AG08396 (cell line): Measurements from ENCODE around the gene TIMM23.
A peak's percentile ranks its signal among the peaks of the same experiment; 100 is the strongest.
"Not testable (repeated sequence)": the region's sequence is repeated elsewhere in the genome, so short reads cannot be mapped to it uniquely, and the experiment has no call there.

Experiments
- DNase-seq: peaks from one replicate; pipeline ENCODE4 v3.0.0; 2012; ENCODE audit warnings: low spot score, mixed read lengths

Gene TIMM23

DNA sequence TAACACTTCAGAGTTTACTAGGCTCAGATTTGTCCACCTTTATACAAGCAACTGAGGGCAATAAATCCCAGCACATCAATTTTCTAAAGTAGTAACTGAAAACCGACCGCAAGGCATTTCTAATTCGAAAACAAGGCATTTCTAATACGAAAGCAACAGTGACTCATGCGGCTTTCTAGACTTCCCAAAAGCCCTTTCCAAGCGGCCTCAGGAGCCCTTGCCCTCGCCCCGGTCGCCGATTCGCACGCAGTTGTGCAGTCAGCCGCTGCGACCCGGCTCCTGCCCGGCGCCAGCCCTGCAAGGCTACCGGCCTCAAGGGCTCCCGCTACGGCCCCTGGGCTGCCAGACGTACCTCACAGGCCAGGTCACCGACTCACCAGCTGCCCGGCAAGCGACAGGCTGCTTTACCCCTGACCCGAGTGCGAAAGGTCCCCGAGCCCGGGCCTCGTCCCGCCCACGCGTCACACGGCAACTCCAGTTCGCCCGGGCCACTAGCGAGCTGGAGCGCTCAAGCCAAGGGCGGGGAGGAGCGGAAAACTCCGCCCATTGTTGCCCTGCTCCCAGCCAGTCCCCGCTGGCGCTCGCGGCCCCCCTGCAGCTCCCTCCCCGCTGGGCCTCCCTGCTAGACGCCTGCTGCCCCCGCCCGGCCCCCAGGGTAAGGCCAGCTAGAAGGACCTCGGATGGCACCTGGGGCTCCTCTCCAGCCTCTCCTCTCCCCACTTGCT lies 50.9 kb downstream of the TIMM23 start:
- peak; percentile 90 for DNase-seq

DNA sequence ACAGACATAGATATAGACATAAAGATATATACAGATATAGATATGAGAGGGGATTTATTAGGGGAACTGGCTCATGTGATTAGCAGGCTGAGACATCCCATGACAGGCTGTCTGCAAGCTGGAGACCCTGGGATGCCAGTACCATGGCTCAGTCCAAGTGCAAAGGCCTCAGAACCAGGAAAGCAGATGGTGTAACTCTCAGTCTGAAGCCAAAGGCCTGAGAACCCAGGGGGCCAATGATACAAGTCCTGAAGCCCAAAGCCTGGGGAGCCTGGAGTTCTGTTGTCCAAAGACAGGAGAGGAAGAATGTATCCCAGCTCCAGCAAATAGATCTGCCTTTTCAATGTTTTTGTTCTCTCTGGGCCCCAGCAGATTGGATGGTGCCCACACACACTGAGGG lies 52.7 kb downstream of the TIMM23 start:
- DNase-seq: no peak

DNA sequence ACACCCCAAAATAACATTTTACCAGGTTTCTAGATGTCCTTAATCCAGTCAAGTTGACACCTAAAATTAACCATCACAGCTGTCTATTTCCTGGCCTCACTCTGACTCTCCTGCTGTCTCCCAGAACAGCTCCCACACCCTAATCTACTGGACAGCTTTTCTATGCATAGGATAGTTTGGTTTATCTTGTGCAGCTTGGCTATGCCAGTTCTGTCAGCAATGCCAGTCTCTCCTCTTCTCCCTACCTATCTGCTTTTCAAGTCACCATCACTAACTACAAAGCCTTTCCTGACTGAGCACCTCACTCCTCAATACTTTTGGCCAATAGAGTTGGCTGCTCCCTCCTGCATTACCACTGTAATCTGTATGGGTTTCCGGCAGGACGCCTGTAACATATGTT lies 53.1 kb downstream of the TIMM23 start:
- no peak for DNase-seq

DNA sequence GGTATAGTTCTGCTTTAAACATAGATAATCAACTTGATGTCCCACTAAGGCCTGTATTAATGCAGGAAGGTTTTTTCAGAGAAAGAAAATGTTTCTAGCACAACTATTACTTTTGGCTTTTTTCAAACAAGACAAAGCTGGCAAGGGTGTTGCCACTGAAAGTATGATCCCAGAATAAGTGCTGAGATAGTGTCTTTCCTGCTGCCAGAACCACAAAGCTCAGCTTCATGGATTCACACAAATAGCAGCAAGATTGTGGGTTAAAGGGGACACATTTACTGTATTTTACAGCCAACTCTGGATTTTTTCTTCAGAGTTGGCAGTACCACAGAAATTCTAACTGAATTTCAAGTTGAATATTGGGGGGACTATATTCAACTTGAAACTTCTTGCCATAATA lies 53.8 kb downstream of the TIMM23 start:
- no peak for DNase-seq

DNA sequence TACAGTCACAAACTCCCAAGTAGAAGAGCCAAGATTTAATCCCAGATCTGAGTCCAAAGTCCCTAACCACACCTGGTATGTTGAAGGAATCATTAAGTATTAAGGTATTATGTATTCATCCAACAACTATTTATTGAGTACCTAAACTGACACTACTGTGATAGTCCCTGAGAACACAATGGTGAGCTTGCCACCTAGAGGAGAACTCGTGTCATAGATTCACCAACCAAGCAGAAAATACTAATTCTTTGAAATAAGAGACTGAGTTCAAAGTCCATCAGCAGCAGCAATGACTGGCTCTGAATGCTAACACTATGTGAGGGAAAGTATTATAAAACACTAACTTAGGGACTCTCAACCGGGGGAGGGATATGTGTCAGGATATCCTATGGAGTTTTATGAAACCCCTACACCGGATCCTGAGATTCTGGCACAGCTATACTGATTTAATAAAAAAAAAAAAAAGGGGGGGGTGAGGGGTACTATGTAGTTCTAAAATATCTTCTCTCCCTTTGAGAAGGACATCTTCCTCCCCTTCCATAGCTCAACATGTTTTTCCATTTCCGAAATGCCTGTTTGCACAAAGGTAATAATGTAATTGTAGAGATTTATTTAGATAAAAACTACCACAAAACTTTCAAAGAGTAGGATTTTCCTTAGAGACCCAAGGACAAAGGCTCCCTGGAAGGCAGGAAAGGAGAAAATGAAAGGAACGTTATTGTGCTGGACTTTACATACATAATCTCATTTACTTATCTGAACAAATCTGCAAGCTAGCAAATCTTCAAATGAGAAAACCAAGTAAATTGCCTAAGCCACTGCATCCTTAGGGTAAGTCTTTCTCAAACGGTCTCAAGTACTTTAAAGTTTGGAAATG lies 56.5 kb downstream of the TIMM23 start:
- DNase-seq: peak; percentile 63

DNA sequence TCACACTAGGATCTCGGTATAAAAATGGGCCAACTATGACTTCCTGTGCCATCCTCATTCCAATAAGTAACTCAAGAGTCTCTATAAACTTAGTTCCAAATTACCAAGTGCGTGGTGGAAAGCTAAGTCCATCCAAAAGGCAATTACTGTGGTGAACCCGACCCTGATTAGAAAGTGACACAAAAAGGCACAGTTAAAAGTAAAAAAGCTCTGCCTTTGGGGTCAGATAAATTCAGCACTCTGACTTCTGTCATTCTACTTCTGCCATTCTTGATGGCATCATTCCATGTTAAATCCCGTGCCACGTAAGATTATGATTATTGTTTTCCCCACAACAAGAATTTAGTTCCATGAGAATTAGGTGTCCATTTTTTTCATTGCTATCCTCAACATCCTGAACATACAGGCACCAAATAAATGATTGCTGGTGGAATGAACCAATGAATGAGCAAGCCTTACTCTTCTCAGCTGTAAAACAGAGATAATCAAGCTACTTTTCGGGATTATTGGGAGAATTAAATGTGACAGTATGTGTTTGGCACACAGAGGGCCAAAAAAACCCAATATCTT lies 57.3 kb downstream of the TIMM23 start:
- DNase-seq: no peak

DNA sequence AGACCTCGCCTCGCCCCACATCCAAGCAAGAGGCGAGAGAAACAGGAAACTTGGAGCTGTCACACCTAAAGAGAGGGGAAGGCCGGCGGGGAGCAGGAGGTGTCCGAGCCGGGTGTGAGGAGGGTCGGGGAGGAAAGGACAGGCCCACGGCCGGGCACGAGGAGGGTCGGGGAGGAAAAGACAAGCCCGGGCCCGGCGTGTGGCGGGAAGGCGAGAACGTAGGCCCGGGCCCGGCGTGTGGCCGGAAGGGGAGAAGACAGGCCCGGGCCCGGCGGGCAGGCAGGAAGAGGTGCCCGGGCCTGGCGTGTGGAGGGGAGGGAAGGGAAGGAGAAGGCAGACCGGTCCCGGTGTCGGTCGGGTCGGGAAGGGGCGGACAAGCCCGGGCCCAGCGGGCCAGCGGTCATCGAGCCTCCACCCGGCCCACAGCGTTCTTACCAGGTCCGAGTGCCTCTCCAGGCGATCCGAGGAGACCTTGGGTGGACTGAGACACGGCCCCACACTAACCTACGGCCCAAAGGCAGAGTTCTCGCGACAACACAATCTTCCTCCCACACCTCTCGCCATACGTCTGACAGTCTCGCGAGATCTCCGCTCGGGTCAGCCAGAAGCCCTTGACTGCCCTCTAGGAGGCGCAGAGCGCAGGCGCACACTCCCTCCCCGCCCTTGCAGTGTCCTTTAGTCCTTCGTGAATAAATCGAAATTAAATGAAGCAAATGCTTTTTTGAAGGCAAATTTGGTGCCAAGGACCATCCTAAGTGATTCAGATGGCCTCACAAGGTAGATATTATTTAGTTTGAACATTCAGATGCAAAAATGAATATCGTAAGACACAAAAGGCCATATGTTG lies 58.0 kb downstream of the TIMM23 start, which contains the start of gene NCOA4:
NCOA4 (minus strand) TSS at position 533 of the 847 bp plus-strand sequence. CDS start 13,943 bp downstream, outside the sequence.
- DNase-seq: peak; percentile 98

DNA sequence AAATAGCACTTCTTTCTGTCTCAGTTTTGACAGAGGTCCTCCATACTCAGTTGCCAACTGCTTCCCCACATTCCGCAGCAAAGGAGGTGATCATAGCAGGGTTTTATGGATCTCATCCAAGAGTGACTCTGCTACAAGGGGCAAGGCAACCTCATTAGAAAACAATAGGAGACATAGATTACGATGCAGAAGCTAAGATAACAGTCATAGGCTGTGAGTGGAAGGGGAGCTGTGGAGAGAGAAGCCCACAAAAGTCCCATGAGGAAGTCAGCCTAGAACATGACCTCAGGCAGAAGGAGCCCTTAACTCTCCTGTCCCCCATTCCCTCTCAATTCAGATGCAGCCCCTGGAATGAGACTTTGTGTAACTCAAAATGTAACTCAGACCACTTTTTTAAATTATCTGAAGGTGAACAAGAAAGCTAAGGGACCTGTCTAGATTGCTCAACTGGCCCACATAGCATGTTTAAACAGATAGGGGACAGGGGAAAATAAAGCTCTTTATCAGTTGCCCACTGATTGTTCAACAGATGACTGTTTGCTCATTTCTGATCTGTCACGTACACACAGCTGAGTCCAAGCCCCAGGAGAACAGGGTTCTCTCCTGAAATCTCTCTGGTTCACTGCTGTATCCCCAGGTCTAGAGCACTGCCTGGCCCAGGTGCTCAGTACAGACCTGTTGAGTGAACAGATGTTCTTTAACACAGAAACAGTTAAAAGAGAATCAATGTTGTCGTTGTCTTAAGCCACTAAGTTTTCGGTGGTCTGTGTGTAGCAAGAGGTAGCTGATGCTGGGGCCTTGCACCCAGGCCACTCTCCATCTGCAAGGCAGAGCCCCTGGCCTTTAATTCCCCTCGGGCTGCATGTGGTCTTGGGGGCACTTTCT lies 59.6 kb downstream of the TIMM23 start:
- DNase-seq: no peak

DNA sequence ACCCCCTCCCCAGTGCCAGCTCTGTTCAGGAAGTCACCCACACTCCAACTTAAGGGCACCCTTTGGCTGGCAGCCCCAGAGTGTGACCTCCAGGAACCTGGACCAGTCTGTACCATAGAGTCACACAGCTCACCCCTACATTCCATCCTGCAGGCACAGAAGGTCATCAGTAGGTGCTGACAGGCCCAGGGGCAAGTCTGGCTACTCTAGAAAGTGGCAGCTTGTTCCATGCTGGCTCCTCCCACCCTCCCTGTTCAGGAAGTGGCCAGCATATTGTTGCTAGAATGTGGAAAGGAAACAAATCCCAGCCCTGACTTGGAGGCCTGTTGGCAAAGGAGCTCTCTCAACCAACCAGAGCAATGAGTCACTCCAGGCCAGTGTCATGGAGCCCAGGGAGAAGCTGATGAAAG lies 61.3 kb downstream of the TIMM23 start:
- DNase-seq: peak; percentile 85

DNA sequence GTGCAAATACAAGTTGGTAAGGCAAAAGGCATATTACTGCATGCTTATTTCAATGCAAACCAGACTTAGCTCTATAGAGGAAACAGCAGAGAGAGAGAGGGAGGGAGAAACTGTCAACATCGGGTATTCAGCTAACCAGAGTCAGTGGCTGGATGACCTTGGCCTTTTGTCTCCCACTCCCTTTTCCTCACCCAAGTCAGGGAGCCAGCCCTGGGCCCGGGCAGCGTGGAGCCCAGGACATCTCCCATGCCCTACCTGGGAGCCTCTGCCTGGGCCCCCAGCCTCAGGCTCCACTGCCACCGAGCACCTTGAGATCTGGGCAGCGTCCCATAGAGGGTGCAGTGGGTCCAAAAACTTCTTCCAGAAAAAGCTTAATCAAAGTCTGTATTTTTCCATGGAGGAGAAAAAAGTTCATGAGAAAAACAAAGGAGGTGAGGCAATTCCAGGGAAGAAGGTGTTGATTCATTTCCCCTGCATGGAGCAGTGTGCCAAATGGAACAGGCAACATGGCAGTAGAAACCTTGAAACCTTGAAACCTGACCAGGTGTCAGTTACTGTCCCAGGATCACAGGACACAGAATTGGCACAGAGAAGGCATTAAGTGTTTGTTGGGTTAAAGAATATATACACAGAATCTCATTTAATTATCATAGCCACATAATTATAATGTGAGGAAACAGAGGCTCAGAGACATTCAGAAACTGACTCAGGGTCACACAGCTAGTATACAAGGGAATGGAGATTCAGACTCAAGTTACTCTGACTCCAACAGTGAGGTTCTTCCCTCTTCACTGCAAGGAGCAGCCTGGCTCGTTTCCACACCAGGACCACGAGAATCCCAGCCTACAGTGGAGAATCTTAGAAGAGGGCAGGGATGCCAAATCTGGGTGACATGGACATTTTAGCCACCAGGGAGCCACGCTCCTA lies 63.9 kb downstream of the TIMM23 start:
- DNase-seq: no peak

DNA sequence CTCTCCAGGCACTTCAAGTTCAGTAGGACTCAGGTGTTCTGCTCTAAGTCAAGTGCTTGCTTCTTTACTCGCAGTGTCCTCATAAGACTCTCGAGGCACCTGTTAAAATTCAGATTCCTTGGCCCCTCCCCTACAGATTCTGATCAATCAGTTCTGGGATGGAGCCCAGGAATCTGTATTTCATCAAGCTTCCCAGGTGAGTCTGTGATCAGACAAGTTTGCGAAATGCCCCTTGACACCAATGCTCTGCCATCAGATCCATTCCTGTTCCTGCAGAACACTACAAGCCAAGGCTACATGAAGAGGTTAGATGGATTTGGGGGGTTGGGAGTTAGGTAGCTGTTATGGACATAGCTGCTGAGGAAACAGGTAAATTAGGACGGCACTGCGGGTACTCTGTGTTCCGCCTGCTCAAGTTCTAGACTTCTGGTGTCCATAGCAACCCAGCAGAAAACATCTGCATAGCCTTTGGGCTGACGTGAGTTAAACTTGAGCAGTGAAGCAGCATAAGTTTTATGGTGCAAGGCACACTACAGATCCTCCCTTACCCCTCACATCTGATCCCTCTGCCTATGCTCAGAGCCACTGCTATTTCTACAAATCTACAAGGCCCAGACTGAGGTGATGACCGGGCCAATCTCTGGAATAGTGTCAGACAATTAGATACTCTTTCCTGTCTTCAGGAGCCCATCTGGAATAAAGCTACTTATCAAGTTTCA lies 65.0 kb downstream of the TIMM23 start:
- DNase-seq: no peak

DNA sequence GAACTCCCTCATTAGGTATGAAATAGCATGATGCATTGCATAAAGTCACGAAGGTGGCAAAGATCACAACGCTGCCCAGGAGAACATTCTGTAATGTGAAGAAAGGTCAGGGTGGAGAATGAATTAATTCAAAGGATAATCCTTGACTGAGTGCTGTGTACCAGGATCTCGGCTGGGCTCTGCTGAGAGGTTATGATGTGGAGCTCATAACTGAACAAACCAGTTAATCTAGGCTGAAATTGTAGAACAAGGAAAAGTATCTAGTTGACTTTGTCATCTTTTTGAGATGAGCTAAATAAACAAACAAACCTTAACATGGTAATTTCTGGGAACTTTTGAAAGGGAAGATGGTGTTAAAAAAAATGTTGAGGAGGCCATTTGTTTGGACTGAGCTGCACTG lies 67.7 kb downstream of the TIMM23 start:
- DNase-seq: no peak

DNA sequence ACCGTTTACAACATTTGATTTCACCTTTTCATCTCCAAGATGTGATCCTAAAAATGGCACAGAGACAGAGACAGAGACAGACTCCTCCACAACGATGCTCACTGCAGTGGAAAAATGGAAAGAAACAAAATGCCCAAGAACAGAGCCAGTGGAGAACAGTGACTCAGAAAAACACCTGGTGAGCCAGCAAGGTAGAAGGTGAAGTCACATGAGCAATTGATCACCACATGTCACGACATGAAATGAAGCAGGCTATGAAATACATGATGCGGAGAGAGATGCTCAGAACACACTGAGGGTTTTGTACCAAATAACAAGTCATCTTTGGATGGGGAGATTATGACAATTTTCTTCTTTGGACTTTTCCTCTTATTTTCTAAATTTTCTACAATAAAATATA lies 70.2 kb downstream of the TIMM23 start:
- DNase-seq: no peak

DNA sequence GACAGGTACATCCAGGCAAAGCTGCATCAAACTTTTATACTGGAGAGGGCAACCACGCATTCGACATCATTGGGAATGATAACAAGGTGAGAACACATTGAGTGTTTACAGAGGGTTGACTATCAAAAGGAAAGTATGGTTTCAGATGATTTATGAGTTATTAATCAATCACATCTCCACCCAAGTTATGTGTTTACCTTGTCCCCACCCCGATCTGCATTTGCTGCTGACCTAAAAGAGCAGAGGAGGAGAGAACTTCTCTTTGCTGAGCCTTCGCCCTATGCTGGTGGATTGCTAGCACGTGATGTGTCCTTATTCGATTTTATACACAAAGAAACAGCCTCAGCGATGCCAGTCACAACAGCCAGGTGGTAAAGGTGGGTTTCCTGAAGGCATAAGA lies 74.0 kb downstream of the TIMM23 start, which contains the start of gene MSMB:
MSMB (minus strand) TSS at position 9 of the 400 bp plus-strand sequence. CDS start 32 bp downstream, outside the sequence.
- no peak for DNase-seq

DNA sequence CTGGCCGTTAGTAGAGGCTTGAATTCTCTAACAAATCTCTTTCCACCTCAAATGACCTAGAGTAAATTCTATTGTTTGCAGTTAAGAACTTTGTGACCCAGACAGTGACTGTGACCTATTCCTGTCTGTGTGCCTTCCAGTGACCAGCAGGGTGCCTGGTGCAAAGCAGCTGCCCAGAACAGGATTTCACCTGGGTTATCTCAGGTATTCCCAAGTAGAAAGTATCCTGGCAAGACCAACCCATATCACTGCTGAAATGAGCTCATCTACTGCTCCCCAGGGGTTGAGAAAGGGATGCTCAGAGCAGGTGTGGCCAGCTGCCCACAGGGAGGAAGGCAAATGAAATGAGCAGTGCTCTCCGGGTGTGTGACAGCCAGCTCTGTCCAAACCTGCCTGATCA lies 75.9 kb downstream of the TIMM23 start:
- DNase-seq: no peak

DNA sequence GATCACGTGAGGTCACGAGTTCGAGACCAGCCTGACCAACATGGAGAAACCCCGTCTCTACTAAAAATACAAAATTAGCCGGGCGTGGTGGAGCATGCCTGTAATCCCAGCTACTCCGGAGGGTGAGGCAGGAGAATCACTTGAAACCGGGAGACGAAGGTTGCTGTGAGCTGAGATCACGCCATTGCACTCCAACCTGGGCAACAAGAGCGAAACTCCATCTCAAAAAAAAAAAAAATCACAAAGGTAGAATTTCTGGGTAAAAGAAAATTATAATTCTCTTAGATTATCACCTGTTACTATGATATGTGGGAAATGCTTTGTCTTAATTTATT lies 77.2 kb downstream of the TIMM23 start:
- DNase-seq: not testable (repeated sequence)

DNA sequence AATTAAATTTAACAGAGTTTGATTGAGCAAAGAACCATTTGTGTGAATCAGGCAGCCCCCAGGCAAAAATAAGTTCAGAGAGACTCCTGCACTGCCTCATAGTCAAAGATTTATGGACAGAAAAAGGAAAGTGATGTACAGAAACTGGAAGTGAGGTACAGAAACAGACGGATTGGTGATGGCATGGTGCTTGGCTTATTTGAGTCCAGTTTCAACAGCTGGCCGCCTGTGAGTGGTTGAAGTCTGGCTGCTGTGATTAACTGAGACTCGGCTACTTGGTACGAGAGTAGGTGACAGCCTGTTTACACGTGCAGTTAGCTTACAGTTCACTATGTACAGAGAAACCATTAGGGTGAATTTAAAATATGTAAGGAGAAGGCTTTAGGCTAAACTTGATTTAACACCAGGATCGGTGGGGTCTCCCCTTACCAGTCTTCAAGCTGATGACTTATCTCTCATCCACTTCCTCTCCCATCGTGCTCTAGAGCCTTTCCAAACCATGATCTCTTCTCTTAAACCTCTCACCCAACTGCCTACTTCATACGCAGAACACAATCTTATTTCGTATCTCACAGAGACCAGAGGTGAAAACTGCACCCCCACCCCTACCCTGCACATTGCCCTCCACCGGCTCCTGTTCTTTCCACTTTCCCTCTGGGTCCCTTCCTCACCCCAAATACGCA lies 78.8 kb downstream of the TIMM23 start:
- DNase-seq: no peak

DNA sequence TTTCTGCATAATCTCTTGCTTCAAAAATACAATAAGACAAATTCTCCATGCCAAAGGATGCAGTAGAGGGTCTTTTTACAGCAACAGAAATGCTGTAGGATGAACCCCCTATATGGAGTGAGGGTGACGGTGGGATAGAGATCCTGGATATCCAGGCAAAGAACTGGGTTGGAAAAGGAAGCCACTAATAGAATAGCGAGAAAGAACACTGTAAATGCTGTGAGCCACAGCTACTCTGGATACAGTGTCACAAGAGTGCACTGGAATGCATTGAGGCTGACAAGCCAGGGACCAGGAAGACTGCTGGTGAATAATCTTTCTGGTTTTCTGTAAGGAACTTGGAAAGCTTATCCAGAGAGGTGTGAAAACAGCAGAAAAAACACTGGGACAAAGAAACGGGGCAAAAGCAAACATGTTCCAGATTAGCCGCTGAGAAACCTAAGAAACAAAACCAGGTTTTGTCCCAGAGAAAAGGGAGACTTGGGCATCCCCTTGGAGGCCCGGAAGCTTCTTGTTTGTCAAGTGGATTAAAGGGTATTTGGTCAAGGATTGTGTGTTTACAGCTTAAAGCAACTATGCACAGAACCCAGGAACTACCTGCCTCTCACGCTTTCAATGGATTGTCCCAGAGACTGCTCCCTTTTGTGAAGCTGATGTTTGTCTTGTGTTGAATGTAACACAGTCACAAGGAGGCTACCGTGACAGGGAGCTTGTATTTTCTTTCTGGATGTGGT lies 79.9 kb downstream of the TIMM23 start:
- no peak for DNase-seq
